HG03520 (cell line): ENCODE measurements around the gene ZBTB7B.

Source experiments
- ATAC-seq: cut with Tn5 transposase; IDR thresholded peaks from one replicate; pipeline ENCODE4 v1.9.1; 2021; ENCODE audit warnings: mild to moderate bottlenecking, moderate library complexity; ENCODE audit not compliant: unreplicated experiment

The ZBTB7B gene

GRCh38 chr1:155052439-155053395 lies 50.1 kb downstream of the ZBTB7B start:
- no peak for ATAC-seq

GRCh38 chr1:155053531-155054105 lies 51.0 kb downstream of the ZBTB7B start:
- no peak for ATAC-seq

- ATAC-seq, result no peak
Observed at GRCh38 chr1:155057104-155057503, 54.5 kb downstream of the ZBTB7B start.

- no peak for ATAC-seq
Observed at GRCh38 chr1:155057788-155058211, 55.2 kb downstream of the ZBTB7B start.

- no peak for ATAC-seq
Observed at GRCh38 chr1:155060736-155061135, 58.1 kb downstream of the ZBTB7B start.

- peak; percentile 61 for ATAC-seq
Observed at GRCh38 chr1:155061381-155062150, 59.0 kb downstream of the ZBTB7B start.

- ATAC-seq, result no peak
Observed at GRCh38 chr1:155062151-155062686, 59.6 kb downstream of the ZBTB7B start.

GRCh38 chr1:155062702-155063411 lies 60.3 kb downstream of the ZBTB7B start:
- ATAC-seq, result no peak

GRCh38 chr1:155063550-155064110 lies 61.0 kb downstream of the ZBTB7B start, which contains the start of gene EFNA4:
Gene EFNA4 (plus strand): TSS chr1:155063740. CDS start chr1:155063824, 84 bp downstream.
- no peak for ATAC-seq

- ATAC-seq, result no peak
Observed at GRCh38 chr1:155064111-155064831, 61.7 kb downstream of the ZBTB7B start.

- no peak for ATAC-seq
Observed at GRCh38 chr1:155064832-155065429, 62.3 kb downstream of the ZBTB7B start.

GRCh38 chr1:155066777-155067176 lies 64.2 kb downstream of the ZBTB7B start:
- no peak for ATAC-seq
